ENCODE measurements around the gene ZKSCAN7. TPM values are rescaled to one million over a fixed set of nuclear protein-coding genes. Genes with fewer than 3 reads are reported as not detected.
"Not testable (repeated sequence)": the region's sequence is repeated elsewhere in the genome, so short reads cannot be mapped to it uniquely, and the experiment has no call there.

Gene ZKSCAN7
- polyA plus RNA-seq, 2 donors, result 0.56 to 0.81 TPM

GRCh38 chr3:44561076-44561475 lies 6.1 kb downstream of the ZKSCAN7 start:
- no peaks in the 10 kb centered on the region for H3K36me3 ChIP-seq (ENCODE audit: control insufficient read depth in 2 of 2, insufficient read depth in 2 of 2, low read length in 1 of 2)
- H3K9me3 ChIP-seq (ENCODE audit: control insufficient read depth in 2 of 2, insufficient read depth in 1 of 2, low read depth in 1 of 2, low read length in 1 of 2), result peaks cover 5% of the 10 kb centered on the region in 2 donors
- H3K4me1 ChIP-seq (ENCODE audit: control insufficient read depth in 2 of 2, insufficient read depth in 2 of 2, low read length in 1 of 2), result no peaks in the 10 kb centered on the region
- no peaks in the 10 kb centered on the region for H3K27me3 ChIP-seq (ENCODE audit: control insufficient read depth in 1 of 2, insufficient read depth in 2 of 2, low read length in 2 of 2)
- H3K4me3 ChIP-seq (ENCODE audit: low read depth in 1 of 2, low read length in 2 of 2), result no peak overlapping the region
- WGBS, 2 donors, result 72 to 94% methylated on average over 1 of the region's 1 CpG
- H3K27ac ChIP-seq (ENCODE audit: low read depth in 2 of 2, low read length in 1 of 2), result no peak overlapping the region

GRCh38 chr3:44562147-44562546 lies 7.2 kb downstream of the ZKSCAN7 start:
- Histone ChIP-seq H3K27ac (ENCODE audit: low read depth in 2 of 2, low read length in 1 of 2) (no peak overlapping the region), H3K4me3 (ENCODE audit: low read depth in 1 of 2, low read length in 2 of 2) (no peak overlapping the region), H3K4me1 (ENCODE audit: control insufficient read depth in 2 of 2, insufficient read depth in 2 of 2, low read length in 1 of 2) (no peaks in the 10 kb centered on the region), H3K9me3 (ENCODE audit: control insufficient read depth in 2 of 2, insufficient read depth in 1 of 2, low read depth in 1 of 2, low read length in 1 of 2) (peaks cover 5% of the 10 kb centered on the region in 2 donors), H3K36me3 (ENCODE audit: control insufficient read depth in 2 of 2, insufficient read depth in 2 of 2, low read length in 1 of 2) (no peaks in the 10 kb centered on the region), H3K27me3 (ENCODE audit: control insufficient read depth in 1 of 2, insufficient read depth in 2 of 2, low read length in 2 of 2) (no peaks in the 10 kb centered on the region)
- WGBS, 2 donors, result 91 to 93% methylated on average over 3 of the region's 3 CpGs

- Histone ChIP-seq H3K4me1 (ENCODE audit: control insufficient read depth in 2 of 2, insufficient read depth in 2 of 2, low read length in 1 of 2) (no peaks in the 10 kb centered on the region), H3K27ac (ENCODE audit: low read depth in 2 of 2, low read length in 1 of 2) (no peak overlapping the region), H3K4me3 (ENCODE audit: low read depth in 1 of 2, low read length in 2 of 2) (no peak overlapping the region), H3K9me3 (ENCODE audit: control insufficient read depth in 2 of 2, insufficient read depth in 1 of 2, low read depth in 1 of 2, low read length in 1 of 2) (peaks cover 6 to 18% of the 10 kb centered on the region in 2 donors), H3K36me3 (ENCODE audit: control insufficient read depth in 2 of 2, insufficient read depth in 2 of 2, low read length in 1 of 2) (peaks cover 5 to 10% of the 10 kb centered on the region in 2 donors), H3K27me3 (ENCODE audit: control insufficient read depth in 1 of 2, insufficient read depth in 2 of 2, low read length in 2 of 2) (no peaks in the 10 kb centered on the region)
- WGBS, 2 donors, result 94 to 97% methylated on average over 1 of the region's 1 CpG
These were observed 13.6 kb downstream of the ZKSCAN7 start for GRCh38 chr3:44568561-44568960.

GRCh38 chr3:44571024-44571423 lies 16.0 kb downstream of the ZKSCAN7 start:
- WGBS, 2 donors, result 93 to 96% methylated on average over 4 of the region's 4 CpGs
- H3K4me3 ChIP-seq (ENCODE audit: low read depth in 1 of 2, low read length in 2 of 2), result no peak overlapping the region
- H3K36me3 ChIP-seq (ENCODE audit: control insufficient read depth in 2 of 2, insufficient read depth in 2 of 2, low read length in 1 of 2), result peaks cover 5 to 10% of the 10 kb centered on the region in 2 donors
- no peak overlapping the region for H3K27ac ChIP-seq (ENCODE audit: low read depth in 2 of 2, low read length in 1 of 2)
- H3K4me1 ChIP-seq (ENCODE audit: control insufficient read depth in 2 of 2, insufficient read depth in 2 of 2, low read length in 1 of 2), result no peaks in the 10 kb centered on the region
- peaks cover 6 to 18% of the 10 kb centered on the region in 2 donors for H3K9me3 ChIP-seq (ENCODE audit: control insufficient read depth in 2 of 2, insufficient read depth in 1 of 2, low read depth in 1 of 2, low read length in 1 of 2)
- H3K27me3 ChIP-seq (ENCODE audit: control insufficient read depth in 1 of 2, insufficient read depth in 2 of 2, low read length in 2 of 2), result no peaks in the 10 kb centered on the region

- peaks cover 4 to 11% of the 10 kb centered on the region in 2 donors for H3K9me3 ChIP-seq (ENCODE audit: control insufficient read depth in 2 of 2, insufficient read depth in 1 of 2, low read depth in 1 of 2, low read length in 1 of 2)
- no peaks in the 10 kb centered on the region for H3K4me1 ChIP-seq (ENCODE audit: control insufficient read depth in 2 of 2, insufficient read depth in 2 of 2, low read length in 1 of 2)
- peaks cover 2% of the 10 kb centered on the region in 2 donors for H3K36me3 ChIP-seq (ENCODE audit: control insufficient read depth in 2 of 2, insufficient read depth in 2 of 2, low read length in 1 of 2)
- H3K27ac ChIP-seq (ENCODE audit: low read depth in 2 of 2, low read length in 1 of 2), result no peak overlapping the region
- H3K4me3 ChIP-seq (ENCODE audit: low read depth in 1 of 2, low read length in 2 of 2), result no peak overlapping the region
- no peaks in the 10 kb centered on the region for H3K27me3 ChIP-seq (ENCODE audit: control insufficient read depth in 1 of 2, insufficient read depth in 2 of 2, low read length in 2 of 2)
These were observed 21.6 kb downstream of the ZKSCAN7 start for GRCh38 chr3:44576613-44577012.

- 90 to 92% methylated on average over 11 of the region's 11 CpGs for WGBS, 2 donors
- not testable (repeated sequence) for H3K27ac ChIP-seq (ENCODE audit: low read depth in 2 of 2, low read length in 1 of 2); H3K9me3 ChIP-seq (ENCODE audit: control insufficient read depth in 2 of 2, insufficient read depth in 1 of 2, low read depth in 1 of 2, low read length in 1 of 2); H3K4me1 ChIP-seq (ENCODE audit: control insufficient read depth in 2 of 2, insufficient read depth in 2 of 2, low read length in 1 of 2); H3K36me3 ChIP-seq (ENCODE audit: control insufficient read depth in 2 of 2, insufficient read depth in 2 of 2, low read length in 1 of 2); H3K27me3 ChIP-seq (ENCODE audit: control insufficient read depth in 1 of 2, insufficient read depth in 2 of 2, low read length in 2 of 2); H3K4me3 ChIP-seq (ENCODE audit: low read depth in 1 of 2, low read length in 2 of 2)
These were observed 22.5 kb downstream of the ZKSCAN7 start for GRCh38 chr3:44577354-44577952.

GRCh38 chr3:44578316-44578715 lies 23.3 kb downstream of the ZKSCAN7 start:
- 97 to 98% methylated on average over 22 of the region's 22 CpGs for WGBS, 2 donors
- H3K27me3 ChIP-seq (ENCODE audit: control insufficient read depth in 1 of 2, insufficient read depth in 2 of 2, low read length in 2 of 2); H3K4me1 ChIP-seq (ENCODE audit: control insufficient read depth in 2 of 2, insufficient read depth in 2 of 2, low read length in 1 of 2); H3K4me3 ChIP-seq (ENCODE audit: low read depth in 1 of 2, low read length in 2 of 2); H3K27ac ChIP-seq (ENCODE audit: low read depth in 2 of 2, low read length in 1 of 2); H3K36me3 ChIP-seq (ENCODE audit: control insufficient read depth in 2 of 2, insufficient read depth in 2 of 2, low read length in 1 of 2); H3K9me3 ChIP-seq (ENCODE audit: control insufficient read depth in 2 of 2, insufficient read depth in 1 of 2, low read depth in 1 of 2, low read length in 1 of 2): not testable (repeated sequence)

- not testable (repeated sequence) for H3K9me3 ChIP-seq (ENCODE audit: control insufficient read depth in 2 of 2, insufficient read depth in 1 of 2, low read depth in 1 of 2, low read length in 1 of 2); H3K27me3 ChIP-seq (ENCODE audit: control insufficient read depth in 1 of 2, insufficient read depth in 2 of 2, low read length in 2 of 2); H3K4me1 ChIP-seq (ENCODE audit: control insufficient read depth in 2 of 2, insufficient read depth in 2 of 2, low read length in 1 of 2); H3K4me3 ChIP-seq (ENCODE audit: low read depth in 1 of 2, low read length in 2 of 2); H3K27ac ChIP-seq (ENCODE audit: low read depth in 2 of 2, low read length in 1 of 2); H3K36me3 ChIP-seq (ENCODE audit: control insufficient read depth in 2 of 2, insufficient read depth in 2 of 2, low read length in 1 of 2)
- WGBS, 2 donors, result 96 to 97% methylated on average over 37 of the region's 37 CpGs
These were observed 24.0 kb downstream of the ZKSCAN7 start for GRCh38 chr3:44578924-44579515.

- 96 to 98% methylated on average over 15 of the region's 15 CpGs for WGBS, 2 donors
These were observed 24.8 kb downstream of the ZKSCAN7 start for GRCh38 chr3:44579749-44580148.

GRCh38 chr3:44580971-44581370 lies 26.0 kb downstream of the ZKSCAN7 start:
- H3K9me3 ChIP-seq (ENCODE audit: control insufficient read depth in 2 of 2, insufficient read depth in 1 of 2, low read depth in 1 of 2, low read length in 1 of 2); H3K4me3 ChIP-seq (ENCODE audit: low read depth in 1 of 2, low read length in 2 of 2); H3K27me3 ChIP-seq (ENCODE audit: control insufficient read depth in 1 of 2, insufficient read depth in 2 of 2, low read length in 2 of 2); H3K36me3 ChIP-seq (ENCODE audit: control insufficient read depth in 2 of 2, insufficient read depth in 2 of 2, low read length in 1 of 2): not testable (repeated sequence)
- Histone ChIP-seq H3K4me1 (ENCODE audit: control insufficient read depth in 2 of 2, insufficient read depth in 2 of 2, low read length in 1 of 2) (peaks cover 6 to 11% of the 10 kb centered on the region in 2 donors), H3K27ac (ENCODE audit: low read depth in 2 of 2, low read length in 1 of 2) (peak overlapping the region in 1 of 2 donors; percentile 46)
- 53 to 67% methylated on average over 18 to 62 of the region's 62 CpGs for WGBS, 2 donors

More at GRCh38 chr3:44579749-44580148, 24.8 kb downstream of the ZKSCAN7 start:
- H3K4me3 ChIP-seq (ENCODE audit: low read depth in 1 of 2, low read length in 2 of 2); H3K4me1 ChIP-seq (ENCODE audit: control insufficient read depth in 2 of 2, insufficient read depth in 2 of 2, low read length in 1 of 2); H3K27me3 ChIP-seq (ENCODE audit: control insufficient read depth in 1 of 2, insufficient read depth in 2 of 2, low read length in 2 of 2); H3K27ac ChIP-seq (ENCODE audit: low read depth in 2 of 2, low read length in 1 of 2); H3K9me3 ChIP-seq (ENCODE audit: control insufficient read depth in 2 of 2, insufficient read depth in 1 of 2, low read depth in 1 of 2, low read length in 1 of 2); H3K36me3 ChIP-seq (ENCODE audit: control insufficient read depth in 2 of 2, insufficient read depth in 2 of 2, low read length in 1 of 2): not testable (repeated sequence)

Data from esophagus (tissue), 2 donors.